Right hindlimb (tissue), 1 donor: ENCODE results near the gene AHRR.
A peak's percentile ranks its signal among the peaks of the same experiment; 100 is the strongest.

ENCODE experiments used
- DNase-seq: peaks from one replicate; pipeline ENCODE4 v3.0.0-alpha.2; 2018

The AHRR gene

DNA sequence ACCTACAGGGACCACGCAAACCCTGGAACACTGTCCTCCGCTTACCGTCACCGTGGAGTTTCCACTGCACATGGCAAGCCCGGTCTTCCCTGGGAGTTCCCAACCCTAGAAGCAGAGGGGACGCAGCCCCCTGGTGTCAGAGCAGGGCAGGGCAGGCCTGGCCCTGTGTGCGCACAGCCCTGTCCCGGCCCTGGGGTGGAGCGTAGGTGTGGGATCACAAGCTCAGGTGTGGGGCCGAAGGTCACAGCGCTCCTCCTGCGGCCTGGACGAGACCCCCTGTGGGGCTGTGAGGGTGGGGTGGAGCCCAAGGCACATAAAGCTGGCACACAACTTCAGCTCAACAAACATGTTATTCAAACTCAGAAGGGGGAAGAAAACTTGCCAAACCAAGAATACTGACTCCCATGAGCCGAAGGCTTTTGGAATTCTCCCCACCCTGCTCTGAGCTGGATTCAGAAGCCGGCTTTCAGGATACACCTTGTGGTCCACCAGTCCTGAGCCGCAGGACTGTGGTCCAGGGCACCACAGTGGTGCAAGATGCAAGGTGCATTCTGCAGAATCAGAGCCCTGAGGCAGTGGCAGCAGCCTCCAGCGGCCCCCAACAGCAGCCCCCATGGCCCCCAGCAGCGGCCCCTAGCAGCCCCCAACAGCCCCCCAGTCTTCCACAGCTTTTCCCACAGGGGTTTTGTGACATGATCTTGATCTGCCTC lies 109.6 kb downstream of the AHRR start:
- peak; percentile 71 for DNase-seq

DNA sequence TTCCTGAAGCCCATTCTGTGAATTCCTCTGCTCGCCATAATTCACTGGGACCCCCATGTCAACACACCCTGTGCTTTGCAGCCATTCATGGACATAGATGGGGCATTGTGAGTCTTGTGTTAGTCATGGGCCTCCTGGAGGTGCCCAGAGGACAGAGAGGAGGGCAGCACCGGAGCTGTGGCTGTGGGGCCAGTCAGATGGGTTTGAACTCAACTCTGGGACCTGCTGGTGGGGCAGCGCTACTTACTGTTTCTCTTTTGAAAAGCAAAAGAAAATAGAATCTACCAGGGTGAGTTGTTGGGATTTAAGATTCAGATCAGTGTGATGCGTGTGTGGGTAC lies 110.2 kb downstream of the AHRR start:
- DNase-seq = no peak

DNA sequence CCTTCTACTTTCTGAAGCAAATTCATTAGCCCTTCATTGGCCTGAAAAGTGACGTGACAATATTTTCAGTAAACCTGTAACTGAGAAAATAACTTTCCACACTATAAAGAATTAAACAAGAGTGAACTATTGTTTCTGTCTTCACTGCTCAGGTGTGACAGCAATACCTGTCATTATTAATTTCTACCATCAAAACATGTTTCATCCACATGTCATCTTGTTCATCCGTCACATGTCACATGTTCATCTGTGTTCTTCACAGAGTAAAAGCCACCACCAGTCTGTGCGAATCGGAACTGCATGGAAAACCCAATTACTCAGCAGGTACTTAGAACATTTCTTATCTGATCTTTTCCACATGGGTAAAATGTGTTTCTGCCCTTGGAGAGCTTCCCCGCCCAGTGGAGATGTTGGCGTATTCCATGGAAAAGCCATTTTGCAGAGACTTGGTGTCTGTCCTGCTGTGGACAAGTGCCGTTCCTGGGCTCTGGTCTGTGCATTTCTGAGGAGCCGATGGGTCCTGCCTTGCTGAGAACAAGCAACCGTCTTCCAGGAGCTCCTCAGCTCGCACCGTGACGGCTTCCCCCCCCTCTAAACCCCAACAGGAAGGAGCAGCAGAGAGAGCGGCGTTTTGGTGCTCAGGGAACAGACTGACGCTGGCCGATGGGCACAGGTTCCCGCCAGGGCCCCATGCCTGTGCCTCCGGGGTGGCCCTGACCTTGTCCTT lies 110.8 kb downstream of the AHRR start:
- DNase-seq = no peak

DNA sequence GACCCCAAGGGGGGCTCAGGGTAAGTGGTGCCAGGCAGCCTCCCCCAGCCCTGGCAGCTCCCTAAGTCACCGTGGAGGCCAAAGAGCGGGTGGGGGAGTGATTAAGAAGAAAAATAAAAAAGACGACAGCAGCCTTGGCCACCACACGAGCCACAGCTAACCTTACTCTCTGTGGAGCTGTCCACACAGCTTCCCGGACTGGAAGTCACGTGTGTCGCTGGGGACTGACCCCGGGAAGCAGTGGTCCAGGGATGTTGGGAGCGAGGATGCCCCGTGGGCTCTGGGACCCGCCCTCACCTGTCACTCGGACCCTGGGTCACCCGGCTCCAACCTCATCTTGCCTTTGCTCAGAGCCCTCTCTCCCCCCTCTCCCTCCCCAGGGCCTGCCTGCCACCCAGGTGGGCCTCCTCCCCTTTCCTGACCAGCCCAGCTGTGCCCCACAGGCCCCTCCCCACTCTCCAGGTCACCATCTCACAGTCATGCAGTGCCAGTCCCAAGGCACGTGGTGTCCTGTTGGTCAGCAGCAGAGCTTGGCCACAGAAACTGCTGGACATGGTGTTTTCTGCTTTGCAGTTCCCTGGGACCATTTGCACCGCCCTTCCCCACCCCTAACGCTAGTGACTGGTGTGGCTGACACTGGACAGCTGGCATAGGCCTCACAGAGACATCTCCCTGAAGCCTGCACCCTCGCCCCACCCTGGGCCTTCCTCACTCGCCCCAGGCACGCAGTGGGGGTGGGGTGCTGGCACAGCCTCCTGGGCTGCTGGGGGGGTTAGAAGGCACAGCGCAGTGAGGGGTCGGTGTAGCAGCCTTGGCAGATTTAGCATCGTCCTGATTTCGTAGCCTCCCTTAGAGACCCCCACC lies 111.6 kb downstream of the AHRR start:
- peak; percentile 12 for DNase-seq

DNA sequence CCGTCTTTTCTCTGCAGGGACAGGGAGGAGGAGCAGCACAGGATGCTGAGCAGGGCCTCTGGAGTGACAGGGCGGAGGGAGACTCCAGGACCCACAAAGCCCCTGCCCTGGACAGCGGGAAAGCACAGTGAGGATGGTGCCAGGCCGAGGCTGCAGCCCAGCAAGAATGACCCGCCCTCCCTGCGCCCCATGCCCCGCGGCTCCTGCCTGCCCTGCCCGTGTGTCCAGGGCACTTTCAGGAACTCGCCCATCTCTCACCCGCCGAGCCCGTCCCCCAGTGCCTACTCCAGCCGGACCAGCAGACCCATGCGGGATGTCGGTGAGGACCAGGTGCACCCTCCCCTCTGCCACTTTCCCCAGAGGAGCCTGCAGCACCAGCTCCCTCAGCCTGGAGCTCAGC lies 112.3 kb downstream of the AHRR start:
- no peak for DNase-seq

DNA sequence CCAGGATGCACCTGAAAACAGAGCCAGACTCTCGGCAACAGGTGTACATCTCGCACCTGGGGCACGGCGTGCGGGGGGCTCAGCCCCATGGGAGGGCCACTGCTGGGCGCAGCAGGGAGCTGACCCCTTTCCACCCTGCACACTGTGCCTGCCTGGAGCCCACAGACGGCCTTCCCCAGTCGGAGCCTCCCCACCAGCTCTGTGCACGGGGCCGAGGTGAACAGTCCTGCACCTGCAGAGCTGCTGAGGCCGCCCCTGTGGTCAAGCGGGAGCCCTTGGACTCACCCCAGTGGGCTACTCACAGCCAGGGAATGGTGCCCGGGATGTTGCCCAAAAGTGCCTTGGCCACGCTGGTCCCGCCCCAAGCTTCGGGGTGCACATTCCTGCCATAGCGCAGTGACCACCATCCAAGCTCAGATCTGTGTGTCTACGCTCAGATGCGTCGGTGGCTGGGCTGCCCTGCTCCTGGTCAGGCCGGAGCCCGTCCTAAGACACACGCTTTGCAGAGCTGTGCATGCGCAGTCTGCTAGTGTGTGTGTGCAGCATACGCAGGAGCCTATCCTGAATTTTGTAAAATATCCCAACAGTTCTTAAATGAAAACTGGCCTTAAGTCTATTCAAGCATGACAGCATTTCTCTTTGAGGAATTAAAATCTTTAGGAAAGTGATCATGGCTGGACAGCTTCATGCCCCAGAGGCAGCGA lies 113.1 kb downstream of the AHRR start:
- no peak for DNase-seq

DNA sequence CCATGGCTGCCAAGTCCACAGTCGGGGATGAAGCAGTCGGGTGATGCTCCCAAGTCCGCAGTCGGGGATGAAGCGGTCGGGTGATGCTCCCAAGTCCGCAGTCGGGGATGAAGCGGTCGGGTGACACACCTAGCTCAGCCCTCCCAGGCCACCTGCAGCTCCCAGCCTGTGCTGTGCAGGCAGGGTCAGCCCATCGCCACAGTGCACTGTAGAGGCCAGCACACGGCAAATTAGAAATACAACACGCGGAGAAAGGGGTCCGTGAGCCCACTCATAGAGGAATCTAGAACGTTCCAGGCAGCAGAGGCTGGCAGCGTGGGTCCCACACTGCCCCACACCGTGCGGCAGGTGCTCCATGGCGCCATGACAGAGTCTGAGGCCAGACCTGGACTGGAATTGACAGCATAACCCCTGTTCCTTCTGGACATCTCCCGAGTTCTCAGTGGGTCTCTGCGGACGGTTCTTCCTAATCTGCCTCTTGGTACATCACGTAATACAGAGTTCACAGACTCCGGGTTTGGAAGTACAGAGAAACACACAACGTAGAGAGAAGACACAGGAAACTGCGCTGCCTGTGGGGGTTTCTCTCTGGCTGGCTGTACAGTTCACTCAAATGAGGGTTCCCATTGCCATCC lies 113.8 kb downstream of the AHRR start:
- no peak for DNase-seq

DNA sequence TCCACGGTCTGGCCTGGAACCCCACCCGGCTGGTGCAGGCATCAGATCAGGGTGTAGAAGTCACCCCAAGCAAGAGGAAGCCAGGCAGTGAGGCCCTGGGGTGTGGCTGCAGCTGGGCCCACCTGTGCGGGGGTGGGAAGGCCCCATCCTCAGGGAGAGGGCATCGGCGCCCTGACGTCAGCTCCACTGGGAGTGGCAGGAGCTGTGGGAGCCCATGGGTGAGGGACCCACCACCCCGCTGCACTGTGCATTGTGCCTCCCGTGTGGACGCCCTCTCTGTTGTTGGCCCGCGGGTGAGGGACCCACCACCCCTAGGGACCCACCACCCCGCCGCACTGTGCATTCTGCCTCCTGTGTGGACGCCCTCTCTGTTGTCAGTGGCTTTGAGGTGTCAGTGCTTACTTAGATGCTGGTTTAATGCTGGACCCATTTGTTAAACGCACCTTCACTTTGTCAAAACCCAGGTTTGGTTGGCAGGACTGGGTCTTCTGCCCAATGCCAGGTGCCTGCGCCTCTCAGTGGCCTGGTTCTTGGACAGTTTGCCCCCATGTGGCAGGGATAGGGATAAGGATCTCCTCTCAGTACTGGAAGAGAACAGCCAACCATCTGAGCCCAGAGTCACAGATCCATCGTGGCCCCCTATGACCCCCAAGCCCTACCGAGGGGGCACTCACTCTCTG lies 114.6 kb downstream of the AHRR start:
- no peak for DNase-seq

DNA sequence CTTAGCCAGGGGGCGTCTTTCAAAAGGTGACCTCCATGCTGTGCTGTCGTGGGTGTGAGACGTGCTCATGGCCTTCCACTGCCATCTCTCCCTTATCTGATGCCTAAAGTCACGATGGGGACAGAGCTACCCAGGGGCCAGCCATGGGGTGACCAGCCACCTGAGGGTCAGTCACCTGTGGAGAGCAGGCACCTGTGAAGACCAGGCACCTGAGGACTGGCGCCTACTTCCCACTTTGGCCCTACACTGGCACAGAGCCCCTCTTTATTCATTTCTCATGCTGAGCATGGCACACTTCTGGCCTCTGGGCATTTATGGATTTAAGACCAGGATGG lies 115.1 kb downstream of the AHRR start:
- DNase-seq = no peak

DNA sequence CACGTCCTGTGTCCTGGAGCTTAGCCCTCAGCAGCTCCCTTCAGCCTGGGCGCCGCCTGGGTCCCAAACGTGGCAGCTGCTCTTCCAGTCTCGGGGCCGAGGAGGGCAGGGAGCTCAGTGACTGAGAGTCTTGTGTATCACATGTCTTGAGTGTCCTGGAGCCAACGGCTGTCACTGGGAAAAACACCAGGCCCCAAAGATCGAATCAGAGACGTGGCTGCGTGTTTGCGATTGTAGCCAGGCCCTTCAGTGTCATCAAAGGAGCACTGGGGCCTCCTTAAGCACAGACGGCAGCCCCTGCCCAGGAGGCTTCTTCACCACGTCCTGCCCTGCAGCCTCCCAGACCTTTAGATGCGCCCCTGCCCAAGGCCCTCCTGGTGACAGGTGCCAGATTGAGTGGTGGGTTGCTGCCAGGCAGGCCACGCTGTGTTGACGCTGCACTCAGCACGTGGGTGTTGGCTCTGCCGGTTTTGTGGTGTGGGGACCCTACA lies 115.8 kb downstream of the AHRR start:
- DNase-seq = no peak

DNA sequence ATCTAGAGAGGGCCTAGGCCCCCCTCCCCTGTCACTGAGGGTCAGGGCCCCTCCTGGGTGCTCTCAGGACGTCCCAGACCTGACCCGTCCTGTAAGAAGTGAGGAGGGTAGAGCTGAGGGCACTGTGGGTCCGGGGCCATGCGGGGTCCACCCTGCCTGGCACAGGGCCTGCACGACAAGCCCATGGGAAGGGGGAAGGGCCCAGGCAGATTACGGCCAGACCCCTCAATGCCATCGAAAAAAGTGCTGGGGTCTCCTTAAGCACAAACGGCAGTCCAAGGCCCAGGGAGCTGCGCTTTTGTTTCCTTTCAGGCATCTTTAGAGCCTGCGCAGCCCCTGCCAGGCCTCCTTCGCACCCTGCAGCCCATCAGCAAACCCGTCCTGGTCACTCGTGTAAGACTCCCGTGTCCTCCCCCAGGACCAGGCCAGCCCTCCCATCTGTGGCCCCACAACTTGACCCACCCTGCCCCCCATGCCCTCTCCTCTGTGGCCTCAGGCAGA lies 117.0 kb downstream of the AHRR start:
- DNase-seq = no peak

DNA sequence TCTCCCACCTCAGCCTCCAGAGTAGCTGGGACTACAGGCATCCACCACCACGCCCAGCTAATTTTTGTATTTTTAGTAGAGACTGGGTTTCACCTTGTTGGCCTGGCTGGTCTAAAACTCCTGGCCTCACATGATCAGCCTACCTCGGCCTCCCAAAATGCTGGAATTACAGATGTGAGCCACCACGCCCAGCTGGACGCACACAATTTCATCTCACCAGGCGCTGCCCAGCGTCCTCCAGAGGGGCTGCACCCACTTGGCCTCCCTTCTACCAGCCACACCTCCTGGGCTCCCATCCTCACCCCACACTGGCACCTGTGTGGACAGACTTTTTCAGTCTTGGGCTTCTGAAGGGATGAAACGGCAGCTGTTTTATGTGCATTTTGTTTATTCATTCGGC lies 117.7 kb downstream of the AHRR start:
- DNase-seq = no peak

DNA sequence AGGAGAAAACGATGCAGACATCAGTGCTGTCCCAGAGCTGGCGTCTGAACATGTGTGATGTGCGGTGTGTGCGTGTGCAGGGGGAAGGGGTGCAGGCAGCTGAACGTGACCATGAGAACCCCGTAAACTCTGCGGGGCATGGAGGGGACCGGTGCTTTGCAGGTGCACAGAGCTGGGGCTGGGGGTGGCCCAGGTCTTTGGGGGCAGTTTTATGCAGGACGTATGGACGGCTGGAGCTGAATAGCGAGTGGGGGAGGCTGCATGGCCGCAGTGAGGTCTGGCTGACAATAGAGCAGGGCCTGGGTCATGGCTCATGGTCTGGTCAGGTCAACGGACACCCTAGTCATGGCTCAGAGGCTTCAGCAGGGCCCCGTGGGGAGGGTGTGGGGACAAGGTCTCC lies 118.1 kb downstream of the AHRR start:
- no peak for DNase-seq

DNA sequence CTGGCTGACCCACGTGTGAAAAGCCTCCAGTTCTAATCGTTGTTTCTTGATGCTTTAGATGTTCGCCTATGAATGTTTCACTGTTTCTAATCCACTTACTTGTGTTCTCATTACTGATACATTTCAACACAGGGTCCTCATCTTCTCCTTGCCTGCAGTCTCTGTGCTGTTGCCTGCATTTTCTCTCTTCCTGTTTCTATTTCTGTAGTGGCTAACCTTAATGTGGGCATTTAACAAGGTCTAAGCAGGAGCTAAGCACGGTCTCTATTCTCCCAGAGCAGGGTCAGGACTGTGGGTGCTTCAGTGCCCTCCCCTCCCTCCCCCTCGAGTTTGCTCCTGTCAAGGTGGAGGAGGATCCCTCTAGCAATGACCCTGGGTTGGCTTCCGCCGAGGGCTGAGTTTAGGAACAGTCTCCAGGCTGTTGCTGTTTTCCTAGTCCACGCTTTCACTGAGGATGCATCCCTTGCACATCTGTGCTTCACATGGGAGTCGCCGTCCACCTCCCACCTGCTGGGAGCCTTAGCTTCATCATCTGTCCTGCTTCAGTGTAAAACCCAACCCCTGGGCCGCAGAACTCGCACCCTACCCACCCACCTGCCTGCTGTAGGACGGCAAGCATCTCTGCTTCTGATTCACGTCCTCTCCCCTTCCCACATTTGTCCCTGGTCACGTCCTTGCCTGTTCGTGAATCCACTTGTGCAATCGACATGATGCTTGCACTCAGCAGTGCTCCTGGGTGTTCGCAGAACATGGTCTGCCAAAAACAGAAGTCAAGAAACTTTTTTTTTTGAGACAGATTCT lies 119.1 kb downstream of the AHRR start:
- no peak for DNase-seq

DNA sequence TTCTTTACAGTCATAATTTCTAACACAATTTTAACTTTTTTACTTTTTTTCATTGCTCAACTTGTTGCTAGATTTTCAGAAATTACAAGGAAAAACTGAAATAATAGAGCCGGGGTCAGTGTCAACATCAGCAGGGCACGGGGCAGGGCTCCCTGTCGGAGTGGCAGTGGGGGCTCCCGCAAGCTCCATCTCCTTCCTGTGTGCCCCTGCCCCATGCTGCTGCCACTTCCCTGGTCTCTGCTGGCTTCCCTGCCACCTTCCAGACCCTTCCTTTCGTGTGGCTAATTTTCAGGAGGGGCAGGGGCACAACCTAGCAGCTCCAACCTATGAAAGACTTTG lies 120.5 kb downstream of the AHRR start:
- DNase-seq = no peak

DNA sequence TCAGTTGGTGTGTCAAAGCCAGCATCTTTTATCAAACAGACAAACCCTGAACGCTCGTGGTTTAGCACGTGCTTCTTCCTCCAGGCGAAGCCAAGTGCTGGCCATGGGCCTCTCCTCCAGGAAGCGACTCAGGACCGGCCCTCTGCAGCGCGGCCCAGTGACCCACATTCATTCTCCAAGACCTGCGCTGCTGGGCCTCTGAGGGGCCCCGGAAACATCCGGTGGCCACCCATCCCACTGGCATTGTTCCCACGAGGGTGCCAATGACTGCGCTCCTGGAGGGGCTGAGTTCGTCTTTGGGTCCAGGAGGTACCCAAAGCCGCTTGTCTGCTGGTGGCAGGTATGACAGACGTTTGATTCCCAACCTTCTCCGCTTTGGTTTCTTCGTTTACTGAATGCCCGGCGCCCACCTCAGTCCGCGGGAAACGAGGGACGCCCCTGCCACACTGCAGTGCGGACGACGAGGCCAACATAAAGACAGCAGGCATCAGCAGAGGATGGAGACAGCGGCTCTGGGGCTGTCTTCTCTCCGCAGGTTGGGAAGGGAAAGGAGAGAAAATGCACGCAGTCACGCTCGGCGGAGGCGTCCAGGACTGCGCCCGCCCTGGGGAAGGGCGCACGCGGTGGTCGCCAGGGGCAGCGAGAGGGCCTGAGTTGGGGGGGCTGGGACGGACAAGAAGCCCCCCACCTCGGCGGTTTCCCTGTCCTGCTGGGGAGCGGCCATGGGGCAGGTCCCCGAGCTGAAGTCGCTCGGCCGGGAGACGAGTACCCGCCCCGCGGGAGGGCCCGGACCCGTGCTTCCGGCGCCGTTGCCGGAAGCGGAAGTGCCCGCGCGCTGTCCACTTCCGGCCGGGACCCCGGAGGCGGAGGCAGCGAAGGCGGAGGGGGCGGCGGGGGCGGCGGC lies 121.1 kb downstream of the AHRR start, which contains the start of gene EXOC3:
EXOC3 (plus strand) TSS at position 842 of the 904 bp plus-strand sequence. CDS start 3,030 bp downstream, outside the sequence.
- peak; percentile 85 for DNase-seq

DNA sequence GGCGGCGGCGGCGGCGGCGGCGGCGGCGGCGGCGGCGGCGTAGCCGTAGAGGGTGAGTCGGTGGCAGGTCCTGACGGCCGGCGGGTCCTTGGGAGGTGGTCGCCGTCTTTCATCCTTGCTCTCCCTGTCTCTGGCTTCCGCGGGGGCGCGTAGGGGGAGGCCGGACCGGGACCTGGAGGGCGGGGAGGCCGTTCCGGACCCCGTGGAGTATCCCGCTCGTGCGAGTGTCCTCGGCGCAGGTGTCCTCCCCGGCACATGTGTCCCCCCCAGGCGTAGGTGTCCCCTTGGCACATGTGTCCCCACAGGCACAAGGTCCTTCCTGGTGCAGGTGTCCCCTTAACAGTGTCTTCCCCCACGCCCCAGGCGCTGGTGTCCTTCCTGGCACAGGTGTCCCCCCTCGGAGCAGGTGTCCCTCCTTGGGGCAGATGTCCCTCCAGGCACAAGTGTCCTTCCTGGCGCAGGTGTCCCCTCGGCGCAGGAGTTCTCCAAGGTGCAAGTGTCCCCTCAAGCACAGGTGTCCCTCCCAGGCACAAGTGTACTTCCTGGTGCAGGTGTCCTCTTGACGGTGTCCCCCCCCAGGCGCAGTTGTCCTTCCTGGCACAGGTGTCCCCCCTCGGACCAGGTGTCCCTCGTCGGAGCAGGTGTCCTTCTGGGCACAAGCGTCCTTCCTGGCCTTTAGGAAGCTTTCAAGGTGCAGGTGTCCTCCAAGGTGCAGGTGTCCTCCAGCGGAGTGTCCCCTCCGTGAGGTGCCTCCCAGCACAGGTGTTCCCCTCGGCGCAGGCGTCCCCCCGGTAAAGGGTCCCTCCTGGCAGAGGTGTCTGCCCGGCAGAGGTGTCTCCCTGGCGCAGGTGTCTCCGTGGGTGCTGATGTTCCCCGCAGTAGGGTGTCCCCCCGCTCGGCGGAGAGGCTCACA lies 122.0 kb downstream of the AHRR start:
- no peak for DNase-seq

DNA sequence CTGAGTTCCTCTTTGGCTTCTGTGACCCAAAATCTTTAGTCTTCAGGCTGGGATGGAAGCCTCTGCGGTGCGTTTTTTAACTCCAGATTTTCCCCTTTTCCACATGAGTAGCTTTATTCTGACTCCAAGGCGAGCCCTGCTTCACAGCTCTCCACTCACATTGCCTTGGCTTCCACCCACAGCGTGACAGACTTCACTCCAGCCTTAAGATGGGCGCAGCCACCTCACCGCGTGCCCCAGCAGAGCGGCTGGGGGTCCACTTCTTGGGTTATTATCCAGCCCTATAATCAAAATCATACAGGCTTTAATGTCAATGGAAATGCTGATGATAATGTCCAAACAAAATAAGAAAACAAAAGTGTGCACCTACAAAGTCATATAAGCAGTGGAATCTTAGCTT lies 122.7 kb downstream of the AHRR start:
- DNase-seq = no peak

DNA sequence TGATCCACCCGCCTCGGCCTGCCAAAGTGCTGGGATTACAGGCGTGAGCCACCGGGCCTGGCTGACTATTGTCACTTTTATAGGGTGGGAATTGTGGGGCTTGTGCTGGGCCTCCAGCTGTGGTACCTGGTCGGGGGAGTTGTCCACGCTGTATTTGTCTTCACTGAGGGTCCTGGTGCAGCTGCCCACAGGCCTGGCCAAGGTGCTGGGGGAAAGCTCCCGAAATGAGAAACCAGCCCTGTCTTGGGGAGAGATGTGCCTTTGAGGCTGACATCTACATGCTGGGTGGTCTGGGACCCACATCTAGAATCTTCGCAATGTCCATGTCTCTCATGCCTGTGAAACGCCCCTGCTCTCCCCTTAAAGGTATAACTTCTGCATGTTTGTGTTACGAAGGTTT lies 124.1 kb downstream of the AHRR start:
- no peak for DNase-seq
